Nephron (organoid): Measurements from ENCODE around the gene IDH1.

Source experiments
- H3K27ac Mint-ChIP-seq, 3 experiments: 2 replicates each; pipeline ENCODE4 v1.8.0; 2020; ENCODE audit warnings: mixed read lengths in 3 of 3, mild to moderate bottlenecking in 2 of 3, moderate library complexity in 1 of 3
- H3K27me3 Mint-ChIP-seq: 2 replicates; pipeline ENCODE4 v1.8.0; 2021; ENCODE audit warnings: low read depth, mild to moderate bottlenecking, moderate library complexity, mixed read lengths
- H3K36me3 Mint-ChIP-seq: 2 replicates; pipeline ENCODE4 v1.8.0; 2020; ENCODE audit warnings: low read depth, mixed read lengths
- H3K4me1 Mint-ChIP-seq: 2 replicates; pipeline ENCODE4 v1.8.0; 2020; ENCODE audit warnings: mixed read lengths
- H3K4me3 Mint-ChIP-seq, 3 experiments: 2 replicates each; pipeline ENCODE4 v1.8.0; 2020; ENCODE audit warnings: mild to moderate bottlenecking in 3 of 3, mixed read lengths in 3 of 3, moderate library complexity in 2 of 3
- H3K9me3 Mint-ChIP-seq: 2 replicates; pipeline ENCODE4 v1.8.0; 2020; ENCODE audit warnings: mixed read lengths
- CTCF ChIP-seq, 3 experiments: fragments of 200-600 bp; sonication (generic); IDR thresholded peaks; one replicate each; pipeline ENCODE4 v1.5.0; 2021; ENCODE audit warnings: antibody characterized with exemption in 3 of 3; ENCODE audit not compliant: unreplicated experiment in 3 of 3

Gene IDH1

GRCh38 chr2:208295834-208296233 is 41.0 kb upstream of the IDH1 start:
- H3K4me3 Mint-ChIP-seq, result no peak overlapping the region
- peaks cover 75% of the 10 kb centered on the region for H3K36me3 Mint-ChIP-seq
- H3K9me3 Mint-ChIP-seq, result peaks cover 13% of the 10 kb centered on the region
- H3K27me3 Mint-ChIP-seq, result no peaks in the 10 kb centered on the region
- H3K27ac Mint-ChIP-seq, result no peak overlapping the region
- H3K4me1 Mint-ChIP-seq, result no peaks in the 10 kb centered on the region
- no peak for TF ChIP-seq CTCF (IDR thresholded peaks at IDR 0.05; ENCODE audit: unreplicated experiment in 3 of 3)

GRCh38 chr2:208294482-208295024 is 39.7 kb upstream of the IDH1 start:
- H3K4me3 Mint-ChIP-seq, result no peak overlapping the region
- H3K27me3 Mint-ChIP-seq, result no peaks in the 10 kb centered on the region
- no peak overlapping the region for H3K27ac Mint-ChIP-seq
- H3K4me1 Mint-ChIP-seq, result no peaks in the 10 kb centered on the region
- no peak for TF ChIP-seq CTCF (IDR thresholded peaks at IDR 0.05; ENCODE audit: unreplicated experiment in 3 of 3)
- peaks cover 76% of the 10 kb centered on the region for H3K36me3 Mint-ChIP-seq
- peaks cover 20% of the 10 kb centered on the region for H3K9me3 Mint-ChIP-seq

GRCh38 chr2:208285853-208286252 is 31.0 kb upstream of the IDH1 start:
- H3K4me3 Mint-ChIP-seq, result no peak overlapping the region
- H3K9me3 Mint-ChIP-seq, result peaks cover 12% of the 10 kb centered on the region
- TF ChIP-seq CTCF (IDR thresholded peaks at IDR 0.05; ENCODE audit: unreplicated experiment in 3 of 3), result no peak
- no peak overlapping the region for H3K27ac Mint-ChIP-seq
- no peaks in the 10 kb centered on the region for H3K4me1 Mint-ChIP-seq
- H3K27me3 Mint-ChIP-seq, result no peaks in the 10 kb centered on the region
- peaks cover 76% of the 10 kb centered on the region for H3K36me3 Mint-ChIP-seq

GRCh38 chr2:208280933-208281332 is 26.1 kb upstream of the IDH1 start:
- Mint-ChIP-seq H3K4me1 (no peaks in the 10 kb centered on the region), H3K36me3 (peaks cover 82% of the 10 kb centered on the region), H3K27ac (no peak overlapping the region), H3K9me3 (peaks cover 2% of the 10 kb centered on the region), H3K27me3 (no peaks in the 10 kb centered on the region), H3K4me3 (no peak overlapping the region)
- no peak for TF ChIP-seq CTCF (IDR thresholded peaks at IDR 0.05; ENCODE audit: unreplicated experiment in 3 of 3)

- Mint-ChIP-seq H3K4me1 (peaks cover 2% of the 10 kb centered on the region), H3K27ac (no peak overlapping the region), H3K4me3 (no peak overlapping the region), H3K9me3 (peaks cover 2% of the 10 kb centered on the region), H3K36me3 (peaks cover 82% of the 10 kb centered on the region), H3K27me3 (no peaks in the 10 kb centered on the region)
- TF ChIP-seq CTCF (IDR thresholded peaks at IDR 0.05; ENCODE audit: unreplicated experiment in 3 of 3), result no peak
These were observed 25.4 kb upstream of the IDH1 start for GRCh38 chr2:208280234-208280633.

- no peaks in the 10 kb centered on the region for H3K27me3 Mint-ChIP-seq
- peaks cover 87% of the 10 kb centered on the region for H3K36me3 Mint-ChIP-seq
- H3K9me3 Mint-ChIP-seq, result peaks cover 2% of the 10 kb centered on the region
- no peak for TF ChIP-seq CTCF (IDR thresholded peaks at IDR 0.05; ENCODE audit: unreplicated experiment in 3 of 3)
- H3K27ac Mint-ChIP-seq, result no peak overlapping the region
- no peak overlapping the region for H3K4me3 Mint-ChIP-seq
- peaks cover 9% of the 10 kb centered on the region for H3K4me1 Mint-ChIP-seq
These were observed 24.4 kb upstream of the IDH1 start for GRCh38 chr2:208279236-208279635.
